ENCODE results near the gene OR6C75.
"Not testable (repeated sequence)": the region's sequence is repeated elsewhere in the genome, so short reads cannot be mapped to it uniquely, and the experiment has no call there.

OR6C75 gene

GRCh38 chr12:55392032-55392795, 29.4 kb downstream of the OR6C75 start:
- no peaks in the 10 kb centered on the region for H3K27me3 ChIP-seq (ENCODE audit: control insufficient read depth, insufficient read depth, low read length)
- H3K4me1 ChIP-seq, result no peaks in the 10 kb centered on the region
- H3K27ac ChIP-seq, result no peak overlapping the region
- no peaks in the 10 kb centered on the region for H3K9me3 ChIP-seq (ENCODE audit: control insufficient read depth, low read length)
- H3K4me2 ChIP-seq (ENCODE audit: low read length), result no peak overlapping the region
- H3K36me3 ChIP-seq (ENCODE audit: control insufficient read depth, insufficient read depth, low read length), result no peaks in the 10 kb centered on the region
- no peak overlapping the region for H2AFZ ChIP-seq
- H3K79me2 ChIP-seq, result no peaks in the 10 kb centered on the region
- H3K9ac ChIP-seq, result no peak overlapping the region
- no peak for TF ChIP-seq CTCF (IDR thresholded peaks at IDR 0.05)
- no peak overlapping the region for H3K4me3 ChIP-seq (ENCODE audit: low read depth, low read length)

DNA sequence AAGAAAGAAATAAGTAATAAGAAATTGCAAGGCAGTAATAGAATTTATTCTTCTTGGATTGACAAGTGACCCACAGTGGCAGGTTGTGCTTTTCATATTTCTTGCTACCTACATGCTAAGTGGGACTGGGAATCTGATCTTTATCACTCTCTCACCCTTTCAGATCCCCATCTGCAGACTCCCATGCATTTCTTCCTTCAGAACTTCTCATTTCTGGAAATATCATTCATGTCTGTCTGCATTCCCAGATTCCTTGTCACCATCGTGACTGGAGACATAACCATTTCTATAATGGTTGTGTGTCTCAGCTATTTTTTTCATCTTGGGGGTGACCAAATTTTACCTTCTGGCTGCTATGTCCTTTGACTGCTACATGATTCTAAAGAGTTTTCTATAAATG, 33.6 kb downstream of the OR6C75 start:
- Histone ChIP-seq H2AFZ (no peak overlapping the region), H3K9me3 (ENCODE audit: control insufficient read depth, low read length) (no peaks in the 10 kb centered on the region), H3K27me3 (ENCODE audit: control insufficient read depth, insufficient read depth, low read length) (no peaks in the 10 kb centered on the region), H3K4me2 (ENCODE audit: low read length) (no peak overlapping the region), H3K4me3 (ENCODE audit: low read depth, low read length) (no peak overlapping the region), H3K4me1 (no peaks in the 10 kb centered on the region), H3K27ac (no peak overlapping the region), H3K9ac (no peak overlapping the region), H3K79me2 (no peaks in the 10 kb centered on the region), H3K36me3 (ENCODE audit: control insufficient read depth, insufficient read depth, low read length) (no peaks in the 10 kb centered on the region)
- TF ChIP-seq CTCF (IDR thresholded peaks at IDR 0.05), result no peak

GRCh38 chr12:55400229-55400628, 37.5 kb downstream of the OR6C75 start, which contains the start of gene OR6C65:
Gene OR6C65, plus strand, starts transcription at chr12:55400529. Its CDS starts 0 bp downstream, at chr12:55400529.
- Histone ChIP-seq H3K27ac (no peak within 1 kb of the TSS), H3K4me1 (no peaks in the 10 kb centered on the region), H3K36me3 (ENCODE audit: control insufficient read depth, insufficient read depth, low read length) (no peaks in the 10 kb centered on the region), H3K4me3 (ENCODE audit: low read depth, low read length) (no peak within 1 kb of the TSS), H3K9ac (no peak within 1 kb of the TSS), H3K4me2 (ENCODE audit: low read length) (no peak within 1 kb of the TSS), H3K9me3 (ENCODE audit: control insufficient read depth, low read length) (no peaks in the 10 kb centered on the region), H3K27me3 (ENCODE audit: control insufficient read depth, insufficient read depth, low read length) (no peaks in the 10 kb centered on the region), H3K79me2 (no peaks in the 10 kb centered on the region), H2AFZ (no peak within 1 kb of the TSS)
- TF ChIP-seq CTCF (IDR thresholded peaks at IDR 0.05), result no peak

- no peaks in the 10 kb centered on the region for H3K36me3 ChIP-seq (ENCODE audit: control insufficient read depth, insufficient read depth, low read length)
- no peaks in the 10 kb centered on the region for H3K79me2 ChIP-seq
- H3K27me3 ChIP-seq (ENCODE audit: control insufficient read depth, insufficient read depth, low read length), result no peaks in the 10 kb centered on the region
- H3K4me2 ChIP-seq (ENCODE audit: low read length), result no peak overlapping the region
- H3K27ac ChIP-seq, result no peak overlapping the region
- no peak overlapping the region for H3K9ac ChIP-seq
- no peaks in the 10 kb centered on the region for H3K9me3 ChIP-seq (ENCODE audit: control insufficient read depth, low read length)
- no peak for TF ChIP-seq CTCF (IDR thresholded peaks at IDR 0.05)
- no peak overlapping the region for H2AFZ ChIP-seq
- no peaks in the 10 kb centered on the region for H3K4me1 ChIP-seq
- H3K4me3 ChIP-seq (ENCODE audit: low read depth, low read length), result no peak overlapping the region
Measured at GRCh38 chr12:55407866-55408265, 45.1 kb downstream of the OR6C75 start.

DNA sequence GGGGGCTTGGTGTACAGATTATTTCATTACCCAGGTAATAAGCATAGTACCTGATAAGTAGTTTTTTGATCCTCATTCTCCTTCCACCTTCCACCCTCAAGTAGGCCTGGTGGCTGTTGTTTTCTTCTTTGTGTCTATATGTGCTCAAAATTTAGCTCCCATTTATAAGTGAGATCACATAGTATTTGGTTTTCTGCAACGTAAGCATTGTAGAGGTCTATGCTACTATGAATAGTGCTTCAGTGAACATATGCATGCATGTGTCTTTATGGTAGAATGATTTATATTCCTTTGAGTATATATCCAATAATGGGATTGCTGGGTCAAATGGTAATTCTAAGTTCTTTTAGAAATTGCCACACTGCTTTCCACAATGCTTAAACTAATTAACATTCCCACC, 46.4 kb downstream of the OR6C75 start:
- H3K27ac ChIP-seq, result not testable (repeated sequence)

GRCh38 chr12:55412138-55412537, 49.4 kb downstream of the OR6C75 start:
- H3K4me2 ChIP-seq (ENCODE audit: low read length); H3K36me3 ChIP-seq (ENCODE audit: control insufficient read depth, insufficient read depth, low read length); H3K9me3 ChIP-seq (ENCODE audit: control insufficient read depth, low read length); H3K27ac ChIP-seq; H3K4me1 ChIP-seq; H3K9ac ChIP-seq; H3K27me3 ChIP-seq (ENCODE audit: control insufficient read depth, insufficient read depth, low read length); H2AFZ ChIP-seq; H3K79me2 ChIP-seq; H3K4me3 ChIP-seq (ENCODE audit: low read depth, low read length): not testable (repeated sequence)

More for the DNA sequence above, 46.4 kb downstream of the OR6C75 start:
- not testable (repeated sequence) for H3K36me3 ChIP-seq (ENCODE audit: control insufficient read depth, insufficient read depth, low read length); H3K79me2 ChIP-seq; H3K4me1 ChIP-seq; H3K4me2 ChIP-seq (ENCODE audit: low read length); H3K27me3 ChIP-seq (ENCODE audit: control insufficient read depth, insufficient read depth, low read length); H3K9me3 ChIP-seq (ENCODE audit: control insufficient read depth, low read length); H3K9ac ChIP-seq; H3K4me3 ChIP-seq (ENCODE audit: low read depth, low read length); H2AFZ ChIP-seq

- H3K79me2 ChIP-seq; H3K27ac ChIP-seq; H3K4me1 ChIP-seq; H2AFZ ChIP-seq; H3K4me3 ChIP-seq (ENCODE audit: low read depth, low read length); H3K4me2 ChIP-seq (ENCODE audit: low read length); H3K9me3 ChIP-seq (ENCODE audit: control insufficient read depth, low read length); H3K27me3 ChIP-seq (ENCODE audit: control insufficient read depth, insufficient read depth, low read length); H3K36me3 ChIP-seq (ENCODE audit: control insufficient read depth, insufficient read depth, low read length); H3K9ac ChIP-seq: not testable (repeated sequence)
Measured at GRCh38 chr12:55413498-55414388, 51.0 kb downstream of the OR6C75 start.

Measured in parathyroid adenoma (tissue), 2 donors.